Femur (tissue), 1 donor: Measurements from ENCODE around the gene ARHGAP24.
A peak's percentile ranks its signal among the peaks of the same experiment; 100 is the strongest.
"Not testable (repeated sequence)": the region's sequence is repeated elsewhere in the genome, so short reads cannot be mapped to it uniquely, and the experiment has no call there.

Source experiments
- DNase-seq: peaks from one replicate; pipeline ENCODE4 v3.0.0-alpha.2; 2017

ARHGAP24 gene

DNA sequence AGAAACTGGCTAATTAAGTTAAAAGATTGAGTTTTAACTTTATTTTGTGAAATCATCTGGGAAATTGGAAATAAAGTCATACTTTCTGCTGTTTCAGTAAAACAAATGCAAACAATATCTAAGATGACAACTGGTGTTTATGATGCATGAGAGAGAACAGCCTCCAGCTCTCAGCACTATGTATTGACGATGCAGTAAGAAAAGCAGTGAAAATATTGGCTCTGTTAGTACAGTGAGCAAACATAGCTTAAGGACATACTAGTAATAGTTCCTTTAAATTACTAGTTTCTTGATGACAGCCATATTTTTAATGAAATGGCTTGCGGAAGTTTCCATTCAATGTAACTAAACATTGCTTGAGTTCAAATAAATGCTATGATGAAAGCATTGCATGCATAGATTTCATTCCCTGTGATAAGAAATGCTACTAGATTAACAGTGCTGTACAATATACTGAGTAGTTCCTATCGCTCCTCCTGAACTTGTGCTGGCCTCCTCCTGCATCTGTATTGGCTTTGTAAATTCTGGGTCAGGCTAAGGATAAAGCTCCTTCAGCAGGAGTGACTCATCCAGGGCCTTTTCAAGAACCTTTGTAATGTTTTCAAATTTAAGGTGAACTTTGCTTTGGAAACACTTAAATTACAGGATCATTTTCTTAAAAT, 11.6 kb downstream of the ARHGAP24 start:
- DNase-seq: no peak

DNA sequence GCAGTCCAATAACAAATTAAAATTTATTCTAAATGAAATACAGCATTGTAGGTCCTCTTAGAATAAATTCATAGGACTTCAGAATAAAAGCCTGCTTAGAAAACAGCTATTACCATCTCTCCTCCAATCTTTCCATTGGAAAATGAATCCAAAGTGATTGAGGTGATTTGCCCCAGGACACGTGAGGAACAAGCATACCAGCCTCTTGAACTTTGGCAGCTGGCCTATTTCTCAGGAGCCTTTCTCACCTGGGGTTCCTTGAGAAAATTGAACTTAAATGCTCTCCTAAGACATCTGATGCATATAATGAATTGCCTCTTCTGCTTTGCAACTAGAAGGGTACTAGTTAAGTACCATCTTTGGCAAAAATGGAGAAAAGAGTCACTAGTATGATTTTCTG, 13.5 kb downstream of the ARHGAP24 start:
- DNase-seq: no peak

DNA sequence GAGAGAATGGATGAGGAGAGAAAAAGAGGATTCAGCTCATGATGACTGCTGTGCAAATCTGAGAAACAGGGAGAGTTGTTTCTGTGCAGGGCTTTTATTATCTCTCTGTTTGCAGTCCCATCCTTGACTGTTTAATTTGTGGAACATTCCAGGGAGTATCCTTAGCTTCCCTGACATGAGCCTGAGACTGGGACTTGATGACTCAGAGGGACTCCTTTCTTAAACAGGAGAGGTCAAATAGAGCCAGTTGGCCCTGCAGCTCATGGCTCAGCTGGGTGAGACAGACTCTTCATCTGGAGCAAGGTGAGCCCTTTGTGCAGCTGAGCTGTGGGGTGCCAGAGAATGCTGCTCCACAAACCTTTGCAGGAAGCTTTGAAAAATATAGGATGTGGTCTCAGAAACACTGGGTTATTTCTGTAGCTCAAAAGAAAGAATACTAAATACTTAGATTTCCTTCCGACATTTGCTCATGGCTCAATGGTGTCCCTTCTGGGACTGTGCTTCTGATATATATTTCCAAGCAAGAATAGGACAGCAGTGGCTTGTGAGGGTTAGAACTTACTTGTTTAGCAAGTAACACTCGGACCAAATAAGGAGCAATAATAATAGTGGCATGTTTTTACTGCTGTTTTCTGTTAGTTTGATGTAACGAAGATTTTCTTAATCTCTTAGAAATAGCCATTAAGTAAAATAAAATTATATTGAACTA, 14.5 kb downstream of the ARHGAP24 start:
- DNase-seq: no peak

- DNase-seq: no peak
Measured at GRCh38 chr4:85491527-85491926, 16.6 kb downstream of the ARHGAP24 start.

DNA sequence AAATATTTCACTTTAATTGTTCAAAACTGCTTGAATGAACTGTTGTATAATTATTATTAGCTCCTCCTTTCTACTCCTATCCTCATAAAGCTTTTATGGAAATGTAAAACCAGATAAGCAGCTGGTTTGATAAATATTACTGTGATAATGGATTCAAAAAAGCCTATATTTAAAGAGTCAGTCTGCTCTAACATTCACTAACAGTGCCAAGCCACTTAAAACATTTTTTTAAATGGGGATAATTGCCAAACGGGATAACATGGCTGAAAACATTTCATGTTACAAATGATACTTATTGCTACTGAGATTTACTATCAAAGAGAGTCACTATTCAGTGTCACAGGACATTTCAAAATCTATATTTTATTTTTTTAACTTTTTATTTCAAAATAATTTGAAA, 17.4 kb downstream of the ARHGAP24 start:
- no peak for DNase-seq

DNA sequence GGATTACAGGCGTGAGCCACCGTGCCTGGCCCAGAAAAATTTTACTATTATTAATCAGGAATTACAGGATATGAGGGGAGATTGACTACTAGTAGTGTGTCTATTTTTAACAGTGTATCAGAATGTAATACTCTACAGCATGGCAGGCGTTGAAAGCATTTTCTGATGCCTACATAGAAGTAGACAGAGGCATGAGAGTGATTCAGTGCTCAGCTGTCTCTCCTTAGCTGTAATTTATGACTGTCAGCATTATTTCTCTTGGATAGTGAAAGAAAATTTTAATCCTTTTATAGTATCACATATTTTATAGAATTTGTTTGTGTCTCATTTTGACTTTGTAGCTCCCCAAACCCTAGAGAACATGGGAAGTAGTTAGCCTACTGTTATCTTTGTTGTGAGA, 20.7 kb downstream of the ARHGAP24 start:
- DNase-seq: no peak

GRCh38 chr4:85496126-85496849, 21.3 kb downstream of the ARHGAP24 start:
- DNase-seq: no peak

GRCh38 chr4:85496933-85497332, 22.0 kb downstream of the ARHGAP24 start:
- no peak for DNase-seq

DNA sequence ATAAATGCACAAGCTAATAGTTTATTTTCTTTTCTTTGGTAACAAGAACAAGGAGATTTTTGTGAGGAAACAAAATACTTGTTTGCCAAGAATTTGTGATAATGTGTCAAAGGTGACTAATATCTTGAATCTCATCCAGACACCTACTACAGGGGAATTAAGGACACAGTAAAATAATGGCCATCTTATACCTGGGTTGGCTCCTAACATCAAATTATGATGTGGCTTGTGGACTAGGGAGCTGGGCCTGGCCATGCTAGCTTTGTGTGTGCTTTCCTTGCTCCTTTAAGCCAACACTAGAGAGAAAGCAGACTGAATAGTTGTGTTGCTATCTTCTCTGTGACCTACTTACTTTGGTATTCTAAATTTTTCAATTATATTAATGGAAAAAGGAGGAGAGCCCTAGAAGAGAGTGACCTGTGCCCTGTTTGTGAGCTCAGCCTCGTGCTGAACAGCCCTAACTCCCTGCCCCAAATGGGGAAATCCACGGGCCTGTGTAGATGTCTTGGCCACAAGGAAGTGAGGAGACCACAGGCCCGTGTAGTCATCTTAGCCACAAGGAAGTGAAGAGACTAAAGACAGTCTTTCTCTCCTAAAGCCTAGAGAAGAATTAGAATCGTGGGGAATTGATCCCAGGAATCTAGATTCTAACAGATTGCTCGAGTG, 23.3 kb downstream of the ARHGAP24 start:
- peak; percentile 29 for DNase-seq

GRCh38 chr4:85499573-85499972, 24.6 kb downstream of the ARHGAP24 start:
- no peak for DNase-seq

- no peak for DNase-seq
Measured at GRCh38 chr4:85500110-85500867, 25.3 kb downstream of the ARHGAP24 start.

GRCh38 chr4:85501145-85501544, 26.2 kb downstream of the ARHGAP24 start:
- DNase-seq: not testable (repeated sequence)

DNA sequence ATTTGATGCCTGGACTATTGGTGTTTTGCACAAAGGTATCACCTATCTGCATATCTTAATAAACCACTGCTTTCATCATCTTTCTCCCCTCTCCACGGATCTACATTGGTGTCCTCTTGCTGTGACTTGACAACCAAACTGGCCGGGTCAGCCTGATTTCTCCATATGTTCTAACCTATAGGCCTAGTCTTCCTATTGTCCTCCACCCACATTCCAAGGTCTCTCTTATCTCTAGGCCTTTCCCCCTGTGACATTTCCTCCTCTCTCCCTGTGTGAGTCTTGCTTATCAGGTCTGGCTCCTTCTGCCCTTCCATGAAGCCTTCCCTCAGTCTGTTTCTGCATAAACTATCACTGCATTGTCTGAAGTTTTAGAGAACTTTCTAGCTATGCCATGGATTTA, 33.7 kb downstream of the ARHGAP24 start:
- no peak for DNase-seq

GRCh38 chr4:85509882-85510631, 35.1 kb downstream of the ARHGAP24 start:
- DNase-seq: no peak

DNA sequence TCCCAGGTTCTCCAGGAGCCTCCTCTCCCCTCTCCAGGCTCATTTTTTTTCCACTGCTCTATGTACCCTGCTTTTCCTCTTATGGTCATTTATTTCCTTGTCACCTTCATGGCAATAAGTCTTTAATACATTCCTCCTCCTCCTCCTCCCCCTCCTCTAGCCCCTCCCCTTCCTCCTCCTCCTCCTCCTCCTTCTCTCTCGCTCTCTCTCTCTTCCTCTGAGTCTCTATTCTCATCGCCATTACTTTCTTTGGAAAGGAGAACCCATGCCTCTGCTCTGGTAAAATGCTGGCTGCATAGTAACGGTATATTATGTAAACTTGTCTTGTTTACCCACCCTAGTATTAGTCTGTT, 35.7 kb downstream of the ARHGAP24 start:
- no peak for DNase-seq

- DNase-seq: no peak
Measured at GRCh38 chr4:85512446-85513205, 37.7 kb downstream of the ARHGAP24 start.

DNA sequence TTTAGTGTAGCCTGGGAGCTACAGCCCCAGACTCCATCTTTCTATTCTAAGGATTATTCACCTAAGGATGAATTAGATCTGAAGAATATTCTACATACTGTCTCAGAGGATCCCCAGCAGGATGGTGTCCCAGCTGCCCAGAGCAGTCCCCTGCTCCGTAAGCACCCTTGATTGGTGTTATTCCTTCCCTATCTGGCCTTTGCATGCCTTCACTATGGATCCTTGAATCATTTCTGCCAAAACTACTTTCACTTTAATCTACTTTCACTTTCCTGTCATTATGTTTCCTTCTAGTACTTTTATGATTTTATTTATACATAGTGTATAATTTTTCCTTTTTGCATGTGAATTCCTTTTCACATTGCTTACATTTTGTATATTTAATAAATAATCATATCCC, 39.2 kb downstream of the ARHGAP24 start:
- no peak for DNase-seq

- no peak for DNase-seq
Measured at GRCh38 chr4:85514783-85515182, 39.8 kb downstream of the ARHGAP24 start.

DNA sequence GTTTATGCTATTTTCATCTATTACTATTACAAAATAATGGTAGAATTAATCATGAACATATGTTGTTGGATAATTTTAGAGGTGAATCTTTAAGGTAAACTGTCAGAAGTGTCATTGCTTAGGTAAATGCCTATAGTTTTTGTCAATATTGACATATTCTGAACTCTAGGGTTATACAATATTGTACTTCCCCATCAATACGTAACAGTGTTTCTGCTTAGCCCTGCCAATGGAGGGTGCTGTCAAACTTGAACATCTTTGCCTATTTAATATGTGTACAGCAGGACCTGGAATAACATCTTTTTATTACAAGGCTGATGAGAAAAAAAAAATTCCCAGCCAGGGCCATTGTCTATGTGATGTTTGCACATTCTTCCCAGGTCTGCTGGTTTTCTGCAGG, 40.8 kb downstream of the ARHGAP24 start:
- DNase-seq: no peak

DNA sequence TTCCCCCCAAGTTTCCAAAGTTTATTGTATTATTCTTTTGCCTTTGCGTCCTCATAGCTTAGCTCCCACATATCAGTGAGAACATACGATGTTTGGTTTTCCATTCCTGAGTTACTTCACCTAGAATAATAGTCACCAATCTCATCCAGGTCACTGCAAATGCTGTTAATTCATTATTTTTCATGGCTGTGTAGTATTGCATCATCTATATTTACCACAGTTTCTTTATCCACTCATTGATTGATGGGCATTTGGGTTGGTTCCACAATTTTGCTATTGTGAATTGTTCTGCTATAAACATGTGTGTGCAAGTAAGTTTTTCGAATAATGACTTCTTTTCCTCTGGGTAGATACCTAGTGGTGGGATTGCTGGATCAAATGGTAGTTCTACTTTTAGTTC, 43.6 kb downstream of the ARHGAP24 start:
- not testable (repeated sequence) for DNase-seq
